HEK293 (cell line): Measurements from ENCODE around the gene BYSL.
A peak's percentile ranks its signal among the peaks of the same experiment; 100 is the strongest.

Experiments
- CTCF ChIA-PET: fragments of 350-600 bp; formaldehyde crosslinking; extraction: SDS; loops from one replicate; lab custom pipeline; 2021; ENCODE audit warnings: antibody characterized with exemption; lab: Yijun Ruan, JAX
- POLR2A ChIA-PET: fragments of 300-600 bp; formaldehyde crosslinking; extraction: SDS; loops from one replicate; lab custom pipeline; 2020; ENCODE audit warnings: antibody characterized with exemption, inconsistent platforms; lab: Yijun Ruan, JAX
- H3K27ac ChIP-seq: fragments of 200-500 bp; sonication (Bioruptor generic); 2 replicates; pipeline ENCODE4 v1.5.1; 2014; ENCODE audit warnings: low read depth, low read length, control low read depth, inconsistent platforms; ENCODE audit errors: extremely low read depth
- H3K36me3 ChIP-seq, 2 experiments: fragments of 200-500 bp in 1 of 2; sonication (Bioruptor generic) in 1 of 2; 1 replicate in 1 of 2; 2 replicates in 1 of 2; pipeline ENCODE4 v1.5.1; 2014 to 2017; ENCODE audit warnings: inconsistent platforms in 2 of 2, low read length in 2 of 2; ENCODE audit not compliant: control insufficient read depth in 2 of 2, insufficient read depth in 1 of 2
- H3K4me1 ChIP-seq: fragments of 200-500 bp; sonication (Bioruptor generic); 2 replicates; pipeline ENCODE4 v1.5.1; 2014; ENCODE audit warnings: mild to moderate bottlenecking, low read length, inconsistent platforms; ENCODE audit not compliant: control insufficient read depth, insufficient read depth
- H3K4me3 ChIP-seq: 2 replicates; pipeline ENCODE4 v1.5.1; 2011; ENCODE audit warnings: low read depth, mild to moderate bottlenecking, control low read depth, low read length, moderate library complexity
- H3K9me3 ChIP-seq: fragments of 200-500 bp; sonication (Bioruptor generic); 2 replicates; pipeline ENCODE4 v1.5.1; 2014; ENCODE audit warnings: low read depth, low read length, inconsistent platforms; ENCODE audit not compliant: control insufficient read depth, insufficient read depth
- CTCF ChIP-seq: fragments of 450-650 bp; formaldehyde crosslinking; IDR thresholded peaks from 2 replicates; pipeline ENCODE4 v1.5.1; 2016; ENCODE audit warnings: missing biosample characterization, missing genetic modification characterization
- GLI4 ChIP-seq: fragments of 450-650 bp; formaldehyde crosslinking; IDR thresholded peaks from 2 replicates; pipeline ENCODE4 v1.5.1; 2016; ENCODE audit warnings: missing biosample characterization, missing genetic modification characterization
- KLF8 ChIP-seq: fragments of 450-650 bp; formaldehyde crosslinking; IDR thresholded peaks from 2 replicates; pipeline ENCODE4 v1.5.1; 2016; ENCODE audit warnings: missing biosample characterization, missing genetic modification characterization
- OSR2 ChIP-seq: fragments of 450-650 bp; formaldehyde crosslinking; IDR thresholded peaks from 2 replicates; pipeline ENCODE4 v1.5.1; 2016; ENCODE audit warnings: missing biosample characterization, missing genetic modification characterization
- PRDM10 ChIP-seq: fragments of 450-650 bp; formaldehyde crosslinking; IDR thresholded peaks from 2 replicates; pipeline ENCODE4 v1.5.1; 2016; ENCODE audit warnings: missing biosample characterization, missing genetic modification characterization
- RBAK ChIP-seq: fragments of 450-650 bp; formaldehyde crosslinking; IDR thresholded peaks from 2 replicates; pipeline ENCODE4 v1.5.1; 2016; ENCODE audit warnings: missing biosample characterization, missing genetic modification characterization
- SCRT2 ChIP-seq: fragments of 450-650 bp; formaldehyde crosslinking; IDR thresholded peaks from 2 replicates; pipeline ENCODE4 v1.5.1; 2016; ENCODE audit warnings: missing biosample characterization, missing genetic modification characterization
- ZBTB11 ChIP-seq: fragments of 450-650 bp; formaldehyde crosslinking; conservative IDR thresholded peaks from 2 replicates; pipeline ENCODE4 v1.5.1; 2016; ENCODE audit warnings: low read depth, missing biosample characterization, missing genetic modification characterization
- ZBTB26 ChIP-seq: fragments of 450-650 bp; formaldehyde crosslinking; optimal IDR thresholded peaks from 2 replicates; pipeline ENCODE3; 2016; ENCODE audit warnings: missing biosample characterization, mild to moderate bottlenecking, missing genetic modification characterization
- ZFP37 ChIP-seq: fragments of 450-650 bp; formaldehyde crosslinking; IDR thresholded peaks from 2 replicates; pipeline ENCODE4 v1.5.1; 2016; ENCODE audit warnings: missing biosample characterization, missing genetic modification characterization
- ZNF140 ChIP-seq: fragments of 450-650 bp; formaldehyde crosslinking; IDR thresholded peaks from 2 replicates; pipeline ENCODE4 v1.5.1; 2016; ENCODE audit warnings: missing biosample characterization, missing genetic modification characterization
- ZNF26 ChIP-seq: fragments of 450-650 bp; formaldehyde crosslinking; IDR thresholded peaks from 2 replicates; pipeline ENCODE4 v1.5.1; 2016; ENCODE audit warnings: missing biosample characterization, missing genetic modification characterization
- ZNF266 ChIP-seq: fragments of 450-650 bp; formaldehyde crosslinking; IDR thresholded peaks from 2 replicates; pipeline ENCODE4 v1.5.1; 2016; ENCODE audit warnings: missing biosample characterization, missing genetic modification characterization, low read depth
- ZNF311 ChIP-seq: fragments of 450-650 bp; formaldehyde crosslinking; IDR thresholded peaks from 2 replicates; pipeline ENCODE4 v1.5.1; 2017; ENCODE audit warnings: missing biosample characterization, missing genetic modification characterization, borderline replicate concordance
- ZNF335 ChIP-seq: fragments of 450-650 bp; formaldehyde crosslinking; conservative IDR thresholded peaks from 2 replicates; pipeline ENCODE4 v1.5.1; 2016; ENCODE audit warnings: missing biosample characterization, missing genetic modification characterization
- ZNF404 ChIP-seq: fragments of 450-650 bp; formaldehyde crosslinking; IDR thresholded peaks from 2 replicates; pipeline ENCODE4 v1.5.1; 2017; ENCODE audit warnings: missing biosample characterization, missing genetic modification characterization
- ZNF426 ChIP-seq: fragments of 450-650 bp; formaldehyde crosslinking; IDR thresholded peaks from 2 replicates; pipeline ENCODE4 v1.5.1; 2017; ENCODE audit warnings: missing biosample characterization, missing genetic modification characterization, mild to moderate bottlenecking, inconsistent platforms, moderate library complexity
- ZNF544 ChIP-seq: fragments of 450-650 bp; formaldehyde crosslinking; IDR thresholded peaks from 2 replicates; pipeline ENCODE4 v1.5.0; 2017; ENCODE audit warnings: missing biosample characterization, missing genetic modification characterization
- ZNF561 ChIP-seq: fragments of 450-650 bp; IDR thresholded peaks from 2 replicates; pipeline ENCODE4 v1.5.1; 2018; ENCODE audit warnings: missing biosample characterization, missing genetic modification characterization, borderline replicate concordance
- ZNF843 ChIP-seq: fragments of 450-650 bp; formaldehyde crosslinking; IDR thresholded peaks from 2 replicates; pipeline ENCODE4 v1.5.1; 2016; ENCODE audit warnings: missing biosample characterization, missing genetic modification characterization

The BYSL gene

GRCh38 chr6:41917528-41917927, 3.8 kb upstream of the BYSL start:
- Histone ChIP-seq H3K36me3 (peaks cover 23 to 47% of the 10 kb centered on the region in 2 experiments; a peak in 2 of 3 replicates), H3K4me1 (peaks cover 6% of the 10 kb centered on the region)
- CTCF ChIA-PET, result no interaction called here
- no peak for TF ChIP-seq CTCF
- TF ChIP-seq SCRT2 (tag by site-specific recombination), result peak; percentile 70
- TF ChIP-seq, all 188 proteins: peak for 1
- no peak overlapping the region for H3K27ac ChIP-seq
- no peak overlapping the region for H3K4me3 ChIP-seq
- POLR2A ChIA-PET, result no interaction called here
- H3K9me3 ChIP-seq, result no peaks in the 10 kb centered on the region

- POLR2A ChIA-PET, result interaction anchor here (0.9 to 2.5 kb wide), 21 partner anchors 9 to 1063 kb away, joined by 3 to 34 read pairs (median 5); partner anchors contain the start of genes CCND3, PPP2R5D, RPL7L1 and TAF8
- Histone ChIP-seq H3K36me3 (peaks cover 26 to 41% of the 10 kb centered on the region in 2 experiments; a peak in 2 of 3 replicates), H3K4me1 (peaks cover 9% of the 10 kb centered on the region), H3K9me3 (no peaks in the 10 kb centered on the region), H3K4me3 (peak overlapping the region; percentile 88), H3K27ac (peak overlapping the region; percentile 80; the same call in 1 of the 2 replicates)
- no peak for TF ChIP-seq ZNF311 (tag by site-specific recombination)
- TF ChIP-seq OSR2 (tag by site-specific recombination), result no peak
- no peak for TF ChIP-seq KLF8 (tag by site-specific recombination)
- TF ChIP-seq ZFP37 (tag by site-specific recombination), result 0 out of 2 replicates have a peak, but pooled peaks have one; percentile 0
- no peak for TF ChIP-seq ZNF544
- no peak for TF ChIP-seq GLI4 (tag by site-specific recombination)
- no peak for TF ChIP-seq ZNF561 (tag by site-specific recombination)
- no peak for TF ChIP-seq ZNF404 (tag by site-specific recombination)
- peak; percentile 8; the same call in 1 of the 2 replicates for TF ChIP-seq PRDM10 (tag by site-specific recombination)
- TF ChIP-seq ZNF26 (tag by site-specific recombination), result no peak
- no peak for TF ChIP-seq RBAK (tag by site-specific recombination)
- TF ChIP-seq ZNF426 (tag by site-specific recombination), result 0 out of 2 replicates have a peak, but pooled peaks have one; percentile 4
- TF ChIP-seq ZNF335 (tag by site-specific recombination), result no peak
- no peak for TF ChIP-seq ZNF843
- 0 out of 2 replicates have a peak, but pooled peaks have one; percentile 15 for TF ChIP-seq ZBTB11 (tag by site-specific recombination)
- TF ChIP-seq ZBTB26 (tag by site-specific recombination), result peak; percentile 46
- 0 out of 2 replicates have a peak, but pooled peaks have one; percentile 21 for TF ChIP-seq ZNF266 (tag by site-specific recombination)
- peak; percentile 95 for TF ChIP-seq SCRT2 (tag by site-specific recombination)
- TF ChIP-seq ZNF140, result no peak
- CTCF ChIA-PET, result interaction anchor here (0.6 to 11.2 kb wide), 43 partner anchors 9 to 1237 kb away, joined by 3 to 160 read pairs (median 5); partner anchors contain the start of genes CCND3, TAF8, TFEB and TOMM6
These were observed 356 bp downstream of the BYSL start for GRCh38 chr6:41921712-41921998.
